Skin epidermis (tissue), 12 donors: ENCODE measurements around the gene ZNF343.

ENCODE experiments used
- H3K27ac ChIP-seq, 21 experiments: fragments of 200-600 bp; sonication (generic) in 11 of 21; one replicate each; pipeline ENCODE4 v1.5.0; 2020; ENCODE audit warnings: mild to moderate bottlenecking in 3 of 21, inconsistent platforms in 2 of 21, moderate library complexity in 2 of 21
- H3K4me3 ChIP-seq, 7 experiments: fragments of 200-600 bp; sonication (generic) in 2 of 7; one replicate each; pipeline ENCODE4 v1.5.0; 2020; ENCODE audit warnings: inconsistent platforms in 2 of 7, mild to moderate bottlenecking in 2 of 7, moderate library complexity in 1 of 7

The ZNF343 gene

GRCh38 chr20:2476742-2477615 lies 31.7 kb downstream of the ZNF343 start:
- H3K4me3 ChIP-seq = no peak overlapping the region
- no peak overlapping the region for H3K27ac ChIP-seq

- Histone ChIP-seq H3K27ac (no peak overlapping the region), H3K4me3 (no peak overlapping the region)
Measured at GRCh38 chr20:2475850-2476741, 32.6 kb downstream of the ZNF343 start.

- H3K27ac ChIP-seq = no peak overlapping the region
- no peak overlapping the region for H3K4me3 ChIP-seq
Measured at GRCh38 chr20:2473516-2473915, 35.2 kb downstream of the ZNF343 start.

- Histone ChIP-seq H3K4me3 (peak within 1 kb of the TSS; percentile 63 to 99 (median 73)), H3K27ac (peak within 1 kb of the TSS; percentile 85 to 98 (median 91))
Measured at GRCh38 chr20:2470423-2471193, 38.1 kb downstream of the ZNF343 start, which contains the start of gene SNRPB. Gene SNRPB, minus strand, starts transcription at chr20:2470789. Its CDS starts 99 bp downstream, at chr20:2470690.

GRCh38 chr20:2469991-2470422 lies 38.7 kb downstream of the ZNF343 start:
- H3K27ac ChIP-seq = peak overlapping the region; percentile 85 to 98 (median 91)

GRCh38 chr20:2468581-2469407 lies 39.9 kb downstream of the ZNF343 start:
- Histone ChIP-seq H3K27ac (peak overlapping the region in 3 of 21 experiments; percentile 19 to 96 (median 19)), H3K4me3 (peak overlapping the region in 6 of 7 experiments; percentile 63 to 99 (median 77))

More at GRCh38 chr20:2469991-2470422, 38.7 kb downstream of the ZNF343 start:
- H3K4me3 ChIP-seq = peak overlapping the region; percentile 63 to 99 (median 73)

GRCh38 chr20:2467412-2467811 lies 41.3 kb downstream of the ZNF343 start:
- Histone ChIP-seq H3K27ac (no peak overlapping the region), H3K4me3 (no peak overlapping the region)

GRCh38 chr20:2465100-2465499 lies 43.6 kb downstream of the ZNF343 start:
- Histone ChIP-seq H3K4me3 (no peak overlapping the region), H3K27ac (no peak overlapping the region)

GRCh38 chr20:2463616-2464365 lies 44.9 kb downstream of the ZNF343 start:
- no peak overlapping the region for H3K4me3 ChIP-seq

GRCh38 chr20:2462484-2462883 lies 46.2 kb downstream of the ZNF343 start:
- H3K4me3 ChIP-seq = no peak overlapping the region
- H3K27ac ChIP-seq = no peak overlapping the region

More at GRCh38 chr20:2463616-2464365, 44.9 kb downstream of the ZNF343 start:
- no peak overlapping the region for H3K27ac ChIP-seq

GRCh38 chr20:2460752-2461424 lies 47.8 kb downstream of the ZNF343 start:
- H3K27ac ChIP-seq = no peak overlapping the region
- no peak overlapping the region for H3K4me3 ChIP-seq

GRCh38 chr20:2459981-2460751 lies 48.5 kb downstream of the ZNF343 start:
- no peak overlapping the region for H3K27ac ChIP-seq
- no peak overlapping the region for H3K4me3 ChIP-seq

GRCh38 chr20:2458919-2459499 lies 49.7 kb downstream of the ZNF343 start:
- Histone ChIP-seq H3K4me3 (no peak overlapping the region), H3K27ac (no peak overlapping the region)

- no peak overlapping the region for H3K27ac ChIP-seq
- no peak overlapping the region for H3K4me3 ChIP-seq
Measured at GRCh38 chr20:2455771-2456497, 52.8 kb downstream of the ZNF343 start.

GRCh38 chr20:2453792-2454191 lies 54.9 kb downstream of the ZNF343 start:
- no peak overlapping the region for H3K27ac ChIP-seq
- no peak overlapping the region for H3K4me3 ChIP-seq
